Peyer's patch (tissue), 4 donors: ENCODE results near the gene TDRD7.

Source experiments
- CTCF ChIP-seq, 6 experiments: fragments of 450-650 bp in 4 of 6; fragments of 200-600 bp in 2 of 6; sonication (generic) in 1 of 6; IDR thresholded peaks; one replicate each; pipeline ENCODE4 v1.5.1; 2017 to 2019; ENCODE audit warnings: antibody characterized with exemption in 6 of 6, mild to moderate bottlenecking in 3 of 6, moderate library complexity in 1 of 6
- POLR2A ChIP-seq, 2 donors: fragments of 450-650 bp; IDR thresholded peaks; one replicate each; pipeline ENCODE4 v1.5.1; 2017; ENCODE audit warnings: antibody characterized with exemption in 2 of 2, mild to moderate bottlenecking in 2 of 2, moderate library complexity in 2 of 2

DNA sequence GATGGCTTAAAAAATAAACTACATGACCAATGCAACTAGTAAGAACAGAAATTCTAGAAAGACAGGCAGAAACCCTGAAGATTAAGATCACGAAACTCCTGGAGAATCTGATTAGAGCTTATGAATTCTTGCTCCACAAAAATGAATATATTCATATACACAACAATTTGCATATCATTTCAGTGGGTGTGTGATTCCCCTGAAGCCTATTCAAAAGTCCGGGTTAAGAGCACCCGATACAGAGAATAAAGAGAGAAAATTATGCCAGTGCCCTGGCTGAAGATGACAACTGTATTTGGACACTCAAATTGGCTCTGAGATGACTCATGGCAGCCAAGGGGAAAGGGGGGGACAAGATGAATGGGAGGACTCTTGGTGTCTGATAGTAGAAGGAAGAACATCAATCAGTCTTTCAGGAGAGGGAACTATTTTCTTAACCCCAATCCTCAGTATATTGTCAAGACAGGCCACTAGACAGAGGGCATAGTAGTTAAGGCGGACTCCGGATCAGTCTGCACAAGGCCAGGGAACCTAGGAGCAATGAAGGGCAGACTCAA, 95.6 kb downstream of the TDRD7 start:
- TF ChIP-seq POLR2A (IDR thresholded peaks at IDR 0.05) = no peak
- TF ChIP-seq CTCF (IDR thresholded peaks at IDR 0.05) = no peak
